ENCODE data around the gene TTC16. TPM values are rescaled to one million over a fixed set of nuclear protein-coding genes. Genes with fewer than 3 reads are reported as not detected.
"Not testable (repeated sequence)": the region's sequence is repeated elsewhere in the genome, so short reads cannot be mapped to it uniquely, and the experiment has no call there.

The TTC16 gene
- total and polyA plus RNA-seq, 4 donors, result 0.38 to 0.63 (median 0.61) TPM; not detected in 1

DNA sequence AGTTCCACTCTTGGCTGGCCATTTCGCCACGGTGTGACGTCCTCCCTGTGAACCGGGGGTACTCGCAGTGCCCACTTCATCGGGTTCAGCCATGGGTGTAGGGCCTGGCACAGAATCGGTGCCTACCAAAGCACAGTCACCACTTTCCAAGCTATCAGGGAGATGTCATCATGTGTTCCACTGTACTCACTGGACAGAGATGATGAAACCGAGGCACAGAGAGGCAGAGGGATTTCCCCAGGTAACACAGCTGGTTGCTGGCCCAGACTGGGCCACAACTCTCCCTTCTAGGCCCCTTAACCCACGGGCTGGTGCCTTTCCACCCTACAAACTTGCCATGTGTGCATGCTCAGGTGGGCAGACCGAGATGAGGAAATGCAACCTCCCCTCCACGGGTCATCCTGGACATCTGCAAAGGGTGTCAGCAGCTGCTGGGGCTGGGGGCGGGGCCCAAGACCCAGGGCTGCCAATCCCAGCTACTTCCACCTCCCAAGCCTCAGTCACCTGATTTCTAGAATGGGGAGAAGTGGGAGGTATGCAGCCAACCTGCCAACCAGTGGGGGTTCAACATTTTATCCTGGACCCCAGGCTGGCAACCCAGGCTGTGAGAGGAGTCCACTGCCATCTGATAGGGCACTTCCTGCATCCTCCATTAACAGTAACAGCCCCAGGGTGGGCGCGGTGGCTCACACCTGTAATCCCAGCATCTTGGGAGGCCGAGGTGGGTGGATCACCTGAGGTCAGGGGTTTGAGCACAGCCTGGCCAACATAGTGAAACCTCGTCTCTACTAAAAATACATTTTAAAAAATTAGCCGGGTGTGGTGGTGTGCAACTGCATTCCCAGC is 63.5 kb downstream of the TTC16 start:
- peak overlapping the region; percentile 79 for H3K27ac ChIP-seq (ENCODE audit: low read depth, low read length)
- no peak for DNase-seq (ENCODE audit: low read depth in 4 of 6, low spot score in 6 of 6)
- WGBS (ENCODE audit: insufficient coverage), result 84% methylated on average over 13 of the region's 17 CpGs
- peaks cover 52% of the 10 kb centered on the region for H3K4me1 ChIP-seq (ENCODE audit: control insufficient read depth, insufficient read depth, low read length)
- H3K9me3 ChIP-seq (ENCODE audit: control insufficient read depth, insufficient read depth, low read length), result no peaks in the 10 kb centered on the region
- peaks cover 3% of the 10 kb centered on the region for H3K36me3 ChIP-seq (ENCODE audit: control insufficient read depth, insufficient read depth, low read length)
- H3K27me3 ChIP-seq (ENCODE audit: control insufficient read depth, insufficient read depth, low read length), result peaks cover 6% of the 10 kb centered on the region
- H3K4me3 ChIP-seq (ENCODE audit: low read depth, low read length), result no peak overlapping the region

DNA sequence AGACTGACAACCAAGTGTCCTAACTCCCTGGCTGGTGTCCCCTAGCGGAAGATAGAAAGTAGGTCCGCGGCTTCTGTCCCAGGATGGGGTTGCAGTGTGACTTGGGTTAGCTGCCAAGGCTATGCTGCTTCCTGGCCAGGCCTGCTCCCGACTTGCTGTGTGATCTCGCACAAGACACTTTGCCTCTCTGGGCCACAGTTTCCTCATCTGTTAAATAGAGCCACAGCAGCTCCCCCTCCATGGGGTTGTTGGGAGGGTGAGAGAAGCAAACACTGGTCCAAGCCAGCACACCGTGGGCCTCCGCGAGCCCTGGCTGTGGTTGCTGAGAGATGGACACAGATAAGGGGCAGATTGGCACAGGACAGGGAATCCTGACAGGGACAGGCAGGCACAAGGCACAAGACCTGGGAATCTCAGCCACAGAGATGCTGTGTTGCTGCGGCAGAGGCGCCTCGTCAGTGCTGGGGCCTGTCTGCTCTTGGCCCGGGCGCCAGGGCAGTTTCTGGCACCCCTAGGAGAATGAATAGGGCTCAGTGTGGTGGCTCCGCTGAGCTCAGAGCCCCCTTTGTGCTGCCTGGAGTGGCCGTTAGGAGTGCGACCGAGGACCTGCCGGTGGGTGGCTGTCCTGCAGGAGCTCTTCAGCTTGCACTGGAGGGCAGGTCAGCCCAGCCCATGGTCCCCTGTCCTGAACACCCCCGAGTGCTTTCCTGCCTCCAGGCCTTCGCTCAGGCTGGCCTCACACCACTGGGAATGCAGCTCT is 64.4 kb downstream of the TTC16 start:
- DNase-seq (ENCODE audit: low read depth in 4 of 6, low spot score in 6 of 6), result peak in 2 of 6 donors; percentile 51 to 73
- H3K9me3 ChIP-seq (ENCODE audit: control insufficient read depth, insufficient read depth, low read length), result no peaks in the 10 kb centered on the region
- peak overlapping the region; percentile 60 for H3K27ac ChIP-seq (ENCODE audit: low read depth, low read length)
- 49% methylated on average over 20 of the region's 20 CpGs for WGBS (ENCODE audit: insufficient coverage)
- peaks cover 58% of the 10 kb centered on the region for H3K4me1 ChIP-seq (ENCODE audit: control insufficient read depth, insufficient read depth, low read length)
- peaks cover 6% of the 10 kb centered on the region for H3K27me3 ChIP-seq (ENCODE audit: control insufficient read depth, insufficient read depth, low read length)
- H3K4me3 ChIP-seq (ENCODE audit: low read depth, low read length), result no peak overlapping the region
- peaks cover 3% of the 10 kb centered on the region for H3K36me3 ChIP-seq (ENCODE audit: control insufficient read depth, insufficient read depth, low read length)

DNA sequence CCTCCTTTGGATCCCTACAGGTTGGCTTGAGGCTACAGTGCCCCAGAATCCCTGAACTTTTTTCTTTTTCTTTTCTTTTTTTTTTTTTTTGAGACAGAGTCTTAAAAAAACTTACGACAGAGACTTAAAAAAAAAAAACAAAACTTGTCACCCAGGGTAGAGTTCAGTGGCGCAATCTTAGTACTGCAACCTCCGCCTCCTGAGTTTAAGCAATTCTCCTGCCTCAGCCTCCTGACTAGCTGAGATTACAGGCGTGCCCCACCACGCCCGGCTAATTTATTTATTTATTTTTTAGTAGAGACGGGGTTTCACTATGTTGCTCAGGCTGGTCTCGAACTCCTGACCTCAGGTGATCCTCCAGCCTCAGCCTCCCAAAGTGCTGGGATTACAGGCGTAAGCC is 65.0 kb downstream of the TTC16 start:
- H3K9me3 ChIP-seq (ENCODE audit: control insufficient read depth, insufficient read depth, low read length); H3K27me3 ChIP-seq (ENCODE audit: control insufficient read depth, insufficient read depth, low read length); H3K36me3 ChIP-seq (ENCODE audit: control insufficient read depth, insufficient read depth, low read length); H3K4me3 ChIP-seq (ENCODE audit: low read depth, low read length); DNase-seq (ENCODE audit: low read depth in 4 of 6, low spot score in 6 of 6): not testable (repeated sequence)
- Histone ChIP-seq H3K4me1 (ENCODE audit: control insufficient read depth, insufficient read depth, low read length) (peaks cover 58% of the 10 kb centered on the region), H3K27ac (ENCODE audit: low read depth, low read length) (peak overlapping the region; percentile 60)
- WGBS (ENCODE audit: insufficient coverage), result 100% methylated on average over 2 of the region's 9 CpGs

Other genes starting within 250 kb of the TTC16 start
- 100 to 1,000 TPM in 1 of 2 donors, 10 to 100 TPM in 1; 45.0 to 113 TPM for gene STXBP1, start 103.8 kb upstream of the TTC16 start, total RNA-seq
- 100 to 1,000 TPM; 267 to 301 TPM for gene STXBP1, start 103.8 kb upstream of the TTC16 start, polyA plus RNA-seq (ENCODE audit: insufficient read length in 2 of 2)
- gene CFAP157, start 9.1 kb upstream of the TTC16 start, total RNA-seq, result 10 to 100 TPM in 1 of 2 donors, 1 to 10 TPM in 1; 1.1 to 22.6 TPM
- gene CFAP157, start 9.1 kb upstream of the TTC16 start, polyA plus RNA-seq (ENCODE audit: insufficient read length in 2 of 2), result 10 to 100 TPM; 27.6 to 28.0 TPM
- gene PTRH1, start 416 bp upstream of the TTC16 start, total RNA-seq, result 10 to 100 TPM; 11.7 to 19.0 TPM
- gene PTRH1, start 416 bp upstream of the TTC16 start, polyA plus RNA-seq (ENCODE audit: insufficient read length in 2 of 2), result 10 to 100 TPM; 14.8 to 17.1 TPM
- gene TOR2A, start 19.2 kb downstream of the TTC16 start, total RNA-seq, result 1 to 10 TPM; 6.2 to 7.7 TPM
- 10 to 100 TPM; 21.8 to 23.5 TPM for gene TOR2A, start 19.2 kb downstream of the TTC16 start, polyA plus RNA-seq (ENCODE audit: insufficient read length in 2 of 2)
- 10 to 100 TPM in 1 of 2 donors, 1 to 10 TPM in 1; 9.4 to 11.6 TPM for gene SH2D3C, start 62.6 kb downstream of the TTC16 start, total RNA-seq
- gene SH2D3C, start 62.6 kb downstream of the TTC16 start, polyA plus RNA-seq (ENCODE audit: insufficient read length in 2 of 2), result 10 to 100 TPM; 23.8 to 29.4 TPM
- 10 to 100 TPM; 39.8 to 59.7 TPM for gene CDK9, start 70.0 kb downstream of the TTC16 start, total RNA-seq
- 100 to 1,000 TPM; 119 to 148 TPM for gene CDK9, start 70.0 kb downstream of the TTC16 start, polyA plus RNA-seq (ENCODE audit: insufficient read length in 2 of 2)
- gene FPGS, start 86.8 kb downstream of the TTC16 start, total RNA-seq, result 10 to 100 TPM; 17.8 to 33.7 TPM
- gene FPGS, start 86.8 kb downstream of the TTC16 start, polyA plus RNA-seq (ENCODE audit: insufficient read length in 2 of 2), result 10 to 100 TPM; 42.2 to 50.1 TPM
- 10 to 100 TPM in 1 of 2 donors, 1 to 10 TPM in 1; 6.3 to 14.5 TPM for gene ENG, start 138.6 kb downstream of the TTC16 start, total RNA-seq
- gene ENG, start 138.6 kb downstream of the TTC16 start, polyA plus RNA-seq (ENCODE audit: insufficient read length in 2 of 2), result 10 to 100 TPM; 44.6 to 46.9 TPM
- 100 to 1,000 TPM in 1 of 2 donors, 10 to 100 TPM in 1; 48.0 to 240 TPM for gene AK1, start 161.6 kb downstream of the TTC16 start, total RNA-seq
- 100 to 1,000 TPM; 270 to 297 TPM for gene AK1, start 161.6 kb downstream of the TTC16 start, polyA plus RNA-seq (ENCODE audit: insufficient read length in 2 of 2)
- 10 to 100 TPM; 24.6 to 58.8 TPM for gene ST6GALNAC6, start 183.5 kb downstream of the TTC16 start, total RNA-seq
- gene ST6GALNAC6, start 183.5 kb downstream of the TTC16 start, polyA plus RNA-seq (ENCODE audit: insufficient read length in 2 of 2), result 10 to 100 TPM; 68.1 to 68.9 TPM
- 10 to 100 TPM in 1 of 2 donors, 1 to 10 TPM in 1; 8.0 to 19.7 TPM for gene ST6GALNAC4, start 201.0 kb downstream of the TTC16 start, total RNA-seq
- 10 to 100 TPM; 19.4 to 20.2 TPM for gene ST6GALNAC4, start 201.0 kb downstream of the TTC16 start, polyA plus RNA-seq (ENCODE audit: insufficient read length in 2 of 2)
- gene PIP5KL1, start 214.7 kb downstream of the TTC16 start, total RNA-seq, result 1 to 10 TPM; 2.7 to 7.3 TPM
- gene PIP5KL1, start 214.7 kb downstream of the TTC16 start, polyA plus RNA-seq (ENCODE audit: insufficient read length in 2 of 2), result 10 to 100 TPM; 16.4 to 19.1 TPM
- 10 to 100 TPM; 13.9 to 35.3 TPM for gene DPM2, start 221.8 kb downstream of the TTC16 start, total RNA-seq
- 10 to 100 TPM; 59.2 to 64.0 TPM for gene DPM2, start 221.8 kb downstream of the TTC16 start, polyA plus RNA-seq (ENCODE audit: insufficient read length in 2 of 2)